HG02678 (cell line): ENCODE data around the gene KEAP1.

Experiments used
- ATAC-seq: cut with Tn5 transposase; IDR thresholded peaks from one replicate; pipeline ENCODE4 v1.9.1; 2021; ENCODE audit warnings: mild to moderate bottlenecking, moderate library complexity; ENCODE audit not compliant: unreplicated experiment

KEAP1 gene

DNA sequence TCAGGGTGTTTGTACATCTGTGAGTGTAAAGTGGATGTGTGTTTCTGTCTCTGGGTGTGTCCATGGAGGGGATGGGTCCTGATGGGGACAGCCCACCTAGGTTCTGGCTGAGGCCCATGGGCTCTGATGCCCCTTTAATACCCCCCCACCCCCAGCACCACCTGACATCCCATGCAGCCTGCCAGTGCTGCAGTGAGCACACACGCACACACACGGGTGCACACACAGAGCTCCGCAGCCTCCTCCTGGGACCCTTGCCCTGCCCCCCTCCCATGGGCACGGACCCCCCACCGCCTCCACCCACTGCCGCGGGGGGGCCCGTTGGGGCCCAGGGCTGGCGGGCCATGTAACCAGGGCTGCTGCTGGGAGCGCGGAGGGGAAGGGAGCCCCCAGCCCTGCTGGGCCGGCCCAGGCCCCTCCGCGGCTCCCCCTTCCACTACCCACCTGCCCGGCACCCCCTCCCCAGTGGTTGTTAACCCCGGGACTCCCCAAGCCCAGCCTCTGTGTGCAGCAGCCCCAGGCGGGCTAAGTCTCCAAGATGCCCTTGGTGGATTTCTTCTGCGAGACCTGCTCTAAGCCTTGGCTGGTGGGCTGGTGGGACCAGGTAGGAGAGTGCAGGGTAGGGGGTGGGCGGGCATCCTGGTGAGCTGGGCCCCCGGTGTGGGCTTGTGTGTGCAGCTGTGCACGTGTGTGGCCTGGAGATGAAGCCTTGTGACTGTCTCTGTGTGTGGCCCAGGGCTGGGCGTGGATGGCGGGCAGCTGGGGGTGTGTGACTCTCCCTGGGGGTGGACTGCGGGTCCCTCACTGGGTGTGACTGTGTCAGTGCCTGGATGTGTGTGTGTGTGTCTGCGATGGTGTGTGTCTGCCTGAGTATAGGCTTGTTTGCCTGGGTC is 50.2 kb downstream of the KEAP1 start:
- no peak for ATAC-seq

GRCh38 chr19:10450853-10451609 is 52.1 kb downstream of the KEAP1 start:
- no peak for ATAC-seq

DNA sequence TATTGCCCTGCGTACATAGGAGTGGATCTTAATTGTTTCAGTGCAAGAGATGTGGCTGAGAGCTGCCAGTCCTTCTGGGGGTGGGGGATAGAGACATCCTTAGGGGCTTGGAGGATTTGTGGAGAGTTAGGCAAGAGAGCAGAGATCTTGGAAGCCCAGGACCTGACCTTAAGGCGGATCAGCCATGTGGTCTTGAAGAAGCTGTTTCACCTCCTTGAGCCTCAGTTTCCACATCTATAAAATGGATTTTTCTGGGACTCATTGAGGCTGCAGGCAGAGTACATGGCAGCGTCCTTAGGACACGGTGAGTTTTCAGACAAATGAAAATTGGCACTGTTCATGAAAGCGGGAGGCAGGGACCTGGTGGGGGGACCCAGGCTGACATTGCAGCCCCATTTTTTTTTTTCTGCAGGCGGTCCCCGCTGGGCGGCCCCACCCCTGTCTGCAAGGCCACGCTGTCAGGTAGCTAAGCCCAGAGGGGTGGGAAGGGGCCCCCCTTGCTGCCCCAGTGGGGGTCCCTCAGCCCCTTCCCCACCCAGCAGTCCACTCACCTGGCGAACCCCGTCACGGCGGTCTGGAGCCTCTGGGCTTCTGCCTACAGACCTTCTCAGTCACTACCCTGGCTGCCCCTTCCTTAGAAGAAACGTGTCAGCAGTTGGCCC is 52.8 kb downstream of the KEAP1 start:
- ATAC-seq = no peak

DNA sequence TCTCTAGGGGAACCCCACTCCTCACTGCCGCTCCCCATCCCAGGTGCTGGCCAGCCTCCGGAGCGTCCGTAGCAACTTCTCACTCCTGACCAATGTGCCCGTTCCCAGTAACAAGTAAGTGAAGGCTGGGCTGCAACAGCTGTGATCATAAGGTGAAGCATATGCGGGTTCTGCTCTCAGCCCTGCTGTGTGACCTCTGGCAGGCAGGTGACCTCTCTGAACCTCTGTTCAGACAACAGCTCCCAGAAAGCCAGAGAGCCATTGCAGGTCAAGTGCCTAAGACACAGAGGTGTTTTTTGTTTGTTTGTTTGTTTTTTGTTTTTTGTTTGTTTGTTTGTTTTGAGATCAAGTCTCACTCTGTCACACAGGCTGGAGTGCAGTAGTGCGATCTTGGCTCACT is 54.1 kb downstream of the KEAP1 start:
- no peak for ATAC-seq

- no peak for ATAC-seq
These were observed 60.5 kb downstream of the KEAP1 start for GRCh38 chr19:10442698-10443097.

DNA sequence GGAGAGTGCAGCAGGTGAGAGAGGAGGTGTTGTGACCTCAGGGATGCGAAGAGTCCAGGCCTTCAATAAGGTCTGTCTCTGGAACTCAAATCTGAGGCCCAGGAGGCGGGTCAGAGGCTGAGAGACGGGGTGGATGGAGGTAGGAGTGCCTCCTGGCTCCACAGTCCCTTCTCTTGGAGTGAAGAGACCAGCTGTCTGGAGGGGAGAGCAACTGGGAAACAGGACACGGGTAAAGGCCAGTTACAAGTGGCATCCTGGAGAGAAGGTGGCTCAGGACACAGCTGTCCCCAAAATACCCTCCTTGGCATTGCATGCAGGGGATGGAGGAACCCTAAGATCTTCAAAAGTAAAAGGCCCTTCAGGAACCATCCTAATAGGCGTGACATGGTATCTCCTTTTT is 63.6 kb downstream of the KEAP1 start:
- no peak for ATAC-seq
